HG02870 (cell line): ENCODE data around the gene USH2A.

Experiments
- ATAC-seq: cut with Tn5 transposase; IDR thresholded peaks from one replicate; pipeline ENCODE4 v1.9.1; 2021; ENCODE audit warnings: mild to moderate bottlenecking, moderate library complexity; ENCODE audit not compliant: unreplicated experiment

USH2A gene

DNA sequence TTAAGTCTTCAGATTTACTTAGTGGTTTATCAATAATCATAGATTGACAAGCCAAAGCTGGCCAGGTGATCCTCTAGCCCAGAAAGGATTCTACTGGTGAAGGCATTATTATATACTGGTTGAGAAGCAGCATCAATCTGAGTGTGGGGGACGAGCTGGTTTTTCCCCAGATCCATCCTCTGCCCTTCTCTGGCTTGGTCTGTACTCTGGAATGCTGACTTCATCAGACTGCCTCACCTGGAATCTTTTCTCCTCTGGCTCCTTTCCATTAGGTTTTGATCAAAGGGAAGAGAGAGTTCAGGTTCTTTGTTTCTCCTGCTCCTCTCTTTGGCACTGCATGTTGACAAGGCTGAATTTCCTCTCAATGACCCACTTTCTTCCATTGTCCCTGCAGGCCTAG, 762.2 kb downstream of the USH2A start:
- no peak for ATAC-seq

GRCh38 chr1:215660259-215660658, 763.0 kb downstream of the USH2A start:
- ATAC-seq = no peak

- ATAC-seq = no peak
Measured at GRCh38 chr1:215657047-215657446, 766.2 kb downstream of the USH2A start.

DNA sequence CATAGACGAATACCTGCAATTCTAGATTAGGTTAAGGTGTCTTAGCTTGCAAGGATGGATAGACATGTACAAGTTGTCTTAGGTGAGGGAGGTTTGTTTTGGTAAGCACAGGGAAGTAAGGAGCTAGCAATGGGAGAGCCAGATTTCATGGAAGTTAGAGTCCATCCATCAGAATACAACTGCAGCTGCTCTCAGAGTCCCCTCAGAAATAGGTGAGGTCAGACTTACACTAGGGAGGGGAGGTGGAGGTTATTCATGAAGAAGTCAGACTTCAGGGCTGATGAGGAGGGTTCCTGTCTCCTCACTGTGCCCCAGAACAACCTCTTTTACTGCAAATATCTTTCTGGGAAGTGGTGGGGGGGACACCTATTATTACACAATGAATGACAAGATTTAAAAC, 770.9 kb downstream of the USH2A start:
- no peak for ATAC-seq

DNA sequence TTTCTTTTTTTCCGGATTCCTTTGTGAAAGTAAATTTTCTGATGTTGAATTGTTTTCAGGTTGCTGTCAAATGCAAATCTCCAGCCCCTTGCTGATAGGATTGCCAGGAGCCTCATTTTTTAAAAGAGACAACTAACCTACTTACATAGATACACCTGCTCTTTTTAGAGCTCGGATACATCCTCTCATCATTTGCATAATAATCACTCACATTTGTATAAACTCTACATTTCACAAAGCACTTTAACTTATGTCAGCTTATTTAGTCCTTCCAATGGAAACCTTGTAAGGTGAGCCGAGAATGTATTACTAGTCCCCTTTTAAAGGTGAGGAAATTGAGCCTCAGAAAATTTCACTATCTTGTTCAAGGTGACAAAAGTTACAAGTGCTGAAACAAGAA, 771.4 kb downstream of the USH2A start:
- ATAC-seq = no peak

- no peak for ATAC-seq
Measured at GRCh38 chr1:215650446-215651149, 772.6 kb downstream of the USH2A start.

- no peak for ATAC-seq
Measured at GRCh38 chr1:215648957-215649356, 774.3 kb downstream of the USH2A start.

DNA sequence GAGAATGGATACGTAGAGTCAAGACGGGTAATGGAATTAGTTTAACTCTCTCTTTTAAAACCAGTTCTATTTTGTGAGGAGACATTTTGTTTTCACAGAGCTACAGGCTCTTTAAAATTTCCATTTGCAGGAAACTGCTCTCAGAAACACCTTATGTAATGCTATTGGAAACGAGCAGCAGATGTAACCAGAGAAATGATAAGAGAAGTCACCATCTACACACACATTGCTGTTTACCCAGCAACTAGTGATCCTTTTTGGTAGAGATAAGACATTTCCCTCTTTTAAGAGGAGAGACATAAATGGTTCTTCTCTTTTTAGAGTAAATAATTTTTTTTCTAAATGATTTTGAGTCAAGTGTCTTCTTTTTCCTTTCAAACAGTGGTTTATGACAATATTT, 775.5 kb downstream of the USH2A start:
- no peak for ATAC-seq

DNA sequence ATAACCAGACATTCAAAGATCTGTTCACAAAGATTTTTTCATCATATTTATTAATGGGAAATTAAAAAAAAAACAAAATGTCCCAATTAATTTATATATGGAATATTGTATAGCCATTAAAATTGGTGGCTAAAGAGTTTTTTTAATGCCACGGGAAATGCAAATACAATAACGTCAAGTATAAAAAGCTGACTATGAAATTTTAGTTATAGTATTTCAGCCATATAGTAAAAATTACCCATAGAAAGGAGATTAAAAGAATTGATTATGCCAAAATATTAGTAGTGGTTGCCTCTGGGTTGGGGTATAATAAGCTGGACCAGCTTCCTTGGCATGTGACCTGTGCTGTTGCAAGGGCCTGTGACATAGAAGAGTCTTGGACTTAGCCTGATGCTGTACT, 777.4 kb downstream of the USH2A start:
- no peak for ATAC-seq

DNA sequence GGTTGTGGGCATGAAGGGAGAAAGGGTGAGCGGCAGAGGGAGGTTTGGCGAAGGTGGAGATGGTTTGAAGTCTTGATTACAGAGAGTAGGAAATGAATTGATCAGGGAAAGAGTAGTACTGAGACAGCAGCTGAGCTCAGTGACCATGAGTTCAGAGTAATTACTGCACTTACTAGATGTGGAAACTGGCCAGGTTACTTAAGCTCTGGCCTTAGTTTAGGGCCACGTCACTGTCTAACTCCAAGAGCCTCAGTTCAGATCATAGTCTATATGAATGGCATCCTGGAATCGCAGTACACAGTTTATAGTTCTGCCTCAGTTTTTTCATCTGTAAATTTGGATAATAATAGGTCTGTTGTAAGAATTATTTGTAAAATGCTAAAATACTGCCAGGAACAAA, 778.1 kb downstream of the USH2A start:
- no peak for ATAC-seq

DNA sequence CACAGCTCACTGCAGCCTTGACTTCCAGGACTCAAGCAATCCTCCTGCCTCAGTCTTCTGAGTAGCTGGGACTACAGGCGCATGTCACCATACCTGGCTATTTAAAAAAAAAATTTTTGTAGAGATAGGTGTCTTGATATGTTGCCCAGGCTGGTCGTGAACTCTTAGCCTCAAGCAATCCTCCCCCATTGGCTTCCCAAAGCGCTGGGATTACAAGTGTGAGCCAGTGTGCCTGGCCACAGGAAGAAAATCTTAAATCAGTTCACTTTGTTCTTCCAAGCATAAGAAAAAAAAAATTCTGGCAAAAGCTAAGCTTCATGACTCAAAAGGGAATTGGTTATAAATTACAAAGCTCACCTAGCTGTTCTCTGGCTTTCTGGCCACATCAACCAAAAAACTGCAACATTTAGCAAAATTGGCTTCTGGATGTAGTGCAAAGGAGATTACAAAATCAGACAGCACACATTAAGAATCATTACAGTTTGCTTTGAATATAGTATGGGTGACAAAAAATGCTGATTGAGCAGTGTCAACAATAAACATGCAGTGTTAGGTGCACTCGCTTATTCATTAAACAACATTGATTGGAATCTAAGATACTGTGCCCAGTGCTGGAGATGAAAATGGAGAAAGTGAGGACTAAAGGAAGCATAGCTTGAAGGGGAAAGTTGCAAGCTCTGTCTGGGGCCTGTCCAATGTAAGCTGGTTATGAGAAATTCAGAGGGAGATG, 779.5 kb downstream of the USH2A start:
- no peak for ATAC-seq

DNA sequence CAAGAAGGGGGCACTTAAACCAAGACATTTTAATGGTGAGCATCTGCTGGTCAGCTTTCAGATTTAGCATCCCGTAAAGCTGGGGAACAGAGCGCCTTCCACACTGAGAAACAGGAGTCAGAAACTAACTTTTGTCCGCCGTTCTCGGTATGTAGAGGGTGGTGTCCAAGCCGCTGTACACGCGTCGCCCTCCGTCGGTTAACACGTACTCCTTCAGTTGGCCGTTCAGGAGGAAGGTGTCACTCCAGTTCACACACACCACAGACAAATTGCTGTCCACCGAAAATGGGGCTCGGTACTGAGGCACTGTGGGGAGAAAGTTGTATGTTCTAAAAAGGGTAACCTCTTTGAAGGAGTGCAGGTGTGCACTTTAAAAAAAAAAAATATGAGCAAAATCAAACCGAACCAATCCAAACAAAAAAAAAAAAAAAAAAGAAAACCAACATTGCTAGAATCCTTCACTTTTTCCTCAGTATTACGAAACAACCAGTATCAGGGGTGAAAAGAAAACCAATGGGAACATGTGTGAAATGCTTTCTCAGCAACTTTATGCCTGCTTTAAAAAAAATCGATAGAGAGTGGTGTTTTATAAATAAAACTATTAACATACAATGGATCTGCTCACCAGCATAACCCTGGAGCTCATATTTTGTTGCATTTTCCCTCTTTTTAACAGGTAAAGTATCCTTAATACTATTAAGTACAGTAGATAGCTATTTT, 782.7 kb downstream of the USH2A start:
- ATAC-seq = no peak

- ATAC-seq = no peak
Measured at GRCh38 chr1:215637041-215637573, 786.1 kb downstream of the USH2A start.

DNA sequence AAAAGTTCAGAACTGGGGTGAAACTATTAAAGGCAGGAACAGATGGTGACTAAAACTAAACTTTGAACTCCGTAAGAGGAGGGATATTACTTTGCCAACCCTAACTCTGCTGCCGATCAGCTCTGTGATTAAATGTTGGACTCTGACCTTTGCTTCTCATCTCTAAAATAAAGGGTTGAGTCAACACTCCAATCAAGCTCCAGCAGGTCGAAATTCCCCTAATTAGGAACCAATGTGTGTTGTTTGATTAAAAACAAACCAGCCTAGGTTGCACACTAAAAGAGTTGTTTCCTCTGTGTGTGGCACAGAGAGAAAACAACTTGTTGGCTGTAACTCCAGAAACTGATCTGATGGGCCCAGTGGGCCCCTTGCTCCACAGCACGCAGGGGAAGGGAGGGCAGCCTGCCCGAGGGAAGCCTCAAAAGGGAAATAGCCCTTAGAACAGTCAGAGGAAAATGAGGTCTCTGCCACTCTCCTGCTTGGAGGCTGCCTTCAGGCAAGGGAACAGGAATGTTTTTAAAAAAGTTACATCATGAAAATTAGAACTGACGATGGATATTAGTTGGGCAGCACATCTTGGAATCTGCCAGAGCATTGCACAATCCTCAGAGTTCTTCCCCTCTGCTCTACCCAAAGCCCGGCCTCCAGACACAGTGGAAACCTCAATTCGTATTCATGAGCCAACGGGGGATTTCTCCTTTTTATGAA, 786.8 kb downstream of the USH2A start:
- no peak for ATAC-seq

DNA sequence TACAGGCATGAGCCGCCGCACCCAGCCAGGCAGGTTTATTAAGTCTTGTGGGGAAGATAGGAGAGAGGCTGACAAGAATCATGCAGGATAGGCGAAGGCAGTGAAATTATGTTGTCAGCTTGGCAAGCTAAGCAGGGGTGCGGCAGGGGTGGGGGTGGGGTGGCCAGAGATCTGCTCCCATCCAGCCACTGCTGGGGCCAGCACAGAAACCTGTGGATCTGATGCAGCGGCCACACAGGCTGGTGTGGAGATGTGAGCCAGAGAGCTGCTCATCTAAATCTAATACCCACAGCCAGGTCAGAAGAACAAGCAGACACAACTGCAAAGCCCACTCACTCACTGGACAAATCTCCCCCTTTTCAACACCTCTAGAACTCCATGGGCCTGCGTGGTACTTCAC, 787.4 kb downstream of the USH2A start:
- ATAC-seq = no peak

- no peak for ATAC-seq
Measured at GRCh38 chr1:215631489-215631888, 791.8 kb downstream of the USH2A start.

DNA sequence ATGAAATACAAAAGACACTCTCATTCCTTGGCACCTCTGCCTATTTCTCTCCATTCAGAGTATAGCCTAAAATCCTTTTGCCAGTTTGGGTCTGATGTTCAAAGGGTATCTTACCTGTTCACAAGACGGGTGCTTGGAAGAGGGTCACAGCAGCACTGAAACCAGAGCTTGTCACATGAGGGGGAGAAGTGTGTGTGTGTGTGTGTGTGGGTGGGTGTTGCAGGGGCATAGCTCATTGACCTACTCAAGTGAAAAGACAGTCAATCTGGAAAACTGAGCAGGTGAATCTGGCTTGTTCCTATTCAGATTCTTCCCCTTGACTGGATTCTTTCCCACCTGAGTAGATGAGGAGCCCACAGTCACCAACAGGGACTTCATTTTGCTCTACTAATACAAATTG, 792.2 kb downstream of the USH2A start:
- ATAC-seq = no peak

- no peak for ATAC-seq
Measured at GRCh38 chr1:215625949-215626348, 797.3 kb downstream of the USH2A start.

- ATAC-seq = no peak
Measured at GRCh38 chr1:215623162-215623561, 800.1 kb downstream of the USH2A start.

DNA sequence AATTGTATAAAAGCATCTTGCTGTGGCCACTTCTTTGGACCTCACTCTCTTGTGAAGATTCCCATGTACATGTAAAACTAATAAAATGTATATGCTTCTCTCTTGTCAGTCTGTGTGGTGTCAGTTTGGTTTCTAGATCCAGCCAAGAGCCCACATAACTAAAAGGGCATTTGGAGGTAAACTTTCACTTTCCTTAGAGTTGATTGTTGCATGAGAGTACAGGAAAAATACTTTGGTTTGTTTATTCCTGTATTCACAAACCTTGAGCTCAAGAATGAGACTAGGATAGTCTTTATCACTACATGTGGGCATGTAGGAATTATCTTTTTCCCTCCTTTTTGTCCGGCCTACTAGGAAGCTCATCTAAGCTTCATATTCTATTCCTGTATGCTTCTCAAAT, 805.3 kb downstream of the USH2A start:
- ATAC-seq = no peak

DNA sequence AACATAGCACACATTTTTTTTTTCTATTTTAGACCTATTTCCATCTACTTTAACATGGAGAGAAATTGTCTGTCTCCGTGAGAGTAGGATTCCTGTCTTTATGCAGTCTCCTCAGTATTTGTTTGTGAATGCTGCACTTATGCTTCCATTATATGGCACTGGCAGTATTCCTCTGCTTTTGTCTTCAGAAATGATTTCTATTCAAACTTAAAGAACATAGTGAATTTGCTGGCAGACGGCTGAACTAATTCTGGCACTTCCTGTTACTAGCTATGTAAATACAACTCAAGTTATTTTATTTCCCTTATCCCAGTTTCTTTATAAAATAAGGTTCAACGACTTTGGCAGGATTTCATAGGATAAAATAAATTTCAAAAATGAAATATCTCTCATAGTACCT, 810.9 kb downstream of the USH2A start:
- no peak for ATAC-seq
